Measurements from ENCODE around the gene FBLN1.

Gene FBLN1

DNA sequence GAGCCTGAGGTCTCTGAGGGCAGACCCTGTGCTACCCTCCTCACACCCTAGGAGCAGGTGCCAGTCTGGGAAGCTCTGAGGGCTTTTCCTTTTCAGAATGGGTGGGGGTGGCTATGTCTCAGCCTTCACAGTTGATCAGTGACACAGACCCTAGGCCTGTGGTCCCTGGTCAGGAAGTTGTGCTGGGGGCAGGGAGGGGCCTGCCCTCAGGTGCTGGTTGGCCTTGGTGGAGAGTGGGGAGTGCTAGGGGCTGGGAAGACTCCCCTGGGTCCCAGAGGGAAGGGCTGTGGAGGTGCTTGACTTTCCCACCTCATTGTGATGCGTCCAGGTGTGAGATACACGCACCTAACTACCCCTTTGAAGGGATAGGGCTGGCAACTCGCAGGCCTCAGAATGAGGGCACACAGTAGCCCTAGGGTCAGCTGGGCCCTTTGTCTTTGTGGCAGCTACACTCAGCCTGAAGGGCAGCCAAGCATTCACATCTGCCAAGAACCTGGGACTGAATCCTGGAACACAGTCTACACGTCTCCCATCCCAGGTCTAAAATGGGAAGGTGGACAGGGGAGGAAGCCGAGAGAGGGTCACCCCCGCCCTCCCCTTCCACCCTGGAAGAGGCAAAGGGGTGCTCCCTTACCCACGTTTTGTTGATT lies 137.7 kb downstream of the FBLN1 start:
- no peak for TF ChIP-seq CTCF (IDR thresholded peaks at IDR 0.05; ENCODE audit: low read depth, low read length)
- H3K4me3 ChIP-seq (ENCODE audit: low read depth, low read length) = no peak overlapping the region

DNA sequence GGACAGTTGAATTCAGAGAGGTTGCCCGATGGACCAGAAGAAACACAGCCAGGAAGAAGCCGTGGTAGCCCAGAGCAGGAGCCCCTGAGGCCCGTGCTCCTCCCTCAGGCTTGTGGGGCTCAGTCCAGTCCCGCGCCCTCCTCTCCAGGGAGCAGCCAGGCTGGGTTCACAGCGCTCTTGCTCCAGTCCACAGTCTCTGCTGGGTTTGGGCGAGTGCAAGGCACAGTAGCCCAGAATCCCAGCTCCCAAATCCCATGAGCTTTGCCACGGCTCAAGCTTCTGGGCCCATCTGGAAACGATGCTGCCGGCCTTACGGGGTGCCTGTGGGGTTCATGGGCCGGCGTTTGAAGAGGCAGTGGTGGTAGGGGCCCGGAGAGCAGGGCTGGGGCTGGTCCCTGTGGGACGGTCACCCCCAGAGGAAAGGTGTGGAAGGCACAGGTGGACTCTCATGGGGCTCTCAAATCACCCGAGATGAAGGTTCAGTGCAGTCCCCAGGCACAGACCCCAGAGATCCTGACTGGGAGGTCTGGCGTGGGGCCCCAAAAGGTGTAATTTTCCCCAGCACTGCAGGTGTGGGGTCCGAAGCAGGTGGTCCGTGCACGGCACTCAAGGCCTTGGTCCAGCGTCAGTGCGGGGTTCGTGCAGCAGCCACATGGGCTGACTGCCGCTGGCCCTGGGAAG lies 138.4 kb downstream of the FBLN1 start:
- TF ChIP-seq CTCF (IDR thresholded peaks at IDR 0.05; ENCODE audit: low read depth, low read length) = no peak
- no peak overlapping the region for H3K4me3 ChIP-seq (ENCODE audit: low read depth, low read length)

DNA sequence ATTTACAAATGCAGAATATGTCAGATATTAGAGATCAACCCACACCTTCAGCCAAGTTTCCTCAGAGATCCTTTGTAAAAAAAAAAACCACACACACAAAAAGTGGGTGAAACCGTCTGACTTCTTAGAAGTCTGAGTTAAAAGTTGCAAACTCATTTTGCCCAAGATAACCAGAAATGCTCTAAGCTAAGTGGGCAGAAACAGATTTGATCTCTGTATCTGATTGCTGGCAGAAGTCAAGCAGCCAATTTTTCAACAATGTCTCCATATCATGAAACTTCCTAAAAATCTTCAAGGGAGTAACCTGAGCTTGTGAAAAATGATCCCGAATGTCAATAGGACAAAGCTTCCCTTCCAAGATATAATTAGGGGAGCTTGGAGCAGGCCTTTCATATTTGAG lies 140.3 kb downstream of the FBLN1 start:
- no peak overlapping the region for H3K4me3 ChIP-seq (ENCODE audit: low read depth, low read length)
- TF ChIP-seq CTCF (IDR thresholded peaks at IDR 0.05; ENCODE audit: low read depth, low read length) = no peak

DNA sequence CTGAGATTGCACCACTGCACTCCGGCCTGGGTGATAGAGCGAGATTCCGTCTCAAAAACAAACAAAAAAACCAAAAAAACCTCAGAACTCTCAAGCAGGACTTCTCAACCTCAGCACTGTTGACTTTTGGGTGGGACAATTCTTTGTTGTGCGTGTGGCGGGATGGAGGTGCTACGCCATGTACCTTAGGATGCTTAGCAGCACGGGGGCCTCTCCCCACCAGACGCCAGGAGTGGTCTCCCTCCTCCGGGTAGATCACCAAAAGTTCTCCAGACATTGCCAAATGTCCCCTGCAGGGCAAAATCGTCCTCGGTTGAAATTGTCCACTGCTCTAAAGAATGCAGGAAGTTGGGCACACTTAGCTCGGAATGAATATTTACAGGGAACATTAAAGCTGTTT lies 142.0 kb downstream of the FBLN1 start:
- no peak for TF ChIP-seq CTCF (IDR thresholded peaks at IDR 0.05; ENCODE audit: low read depth, low read length)
- H3K4me3 ChIP-seq (ENCODE audit: low read depth, low read length) = no peak overlapping the region

- H3K4me3 ChIP-seq (ENCODE audit: low read depth, low read length) = no peak overlapping the region
- TF ChIP-seq CTCF (IDR thresholded peaks at IDR 0.05; ENCODE audit: low read depth, low read length) = no peak
Observed at GRCh38 chr22:45645150-45645525, 142.5 kb downstream of the FBLN1 start.

- TF ChIP-seq CTCF (IDR thresholded peaks at IDR 0.05; ENCODE audit: low read depth, low read length) = peak; percentile 68
- H3K4me3 ChIP-seq (ENCODE audit: low read depth, low read length) = no peak overlapping the region
Observed at GRCh38 chr22:45645526-45646414, 143.1 kb downstream of the FBLN1 start.
